Esophagus squamous epithelium (tissue), 4 donors: ENCODE data around the gene IDH3B.

Experiments
- POLR2A ChIP-seq, 4 donors: fragments of 450-650 bp; IDR thresholded peaks; one replicate each; pipeline ENCODE4 v1.6.1; 2017; ENCODE audit warnings: antibody characterized with exemption in 4 of 4, mild to moderate bottlenecking in 4 of 4, moderate library complexity in 3 of 4
- TF ChIP-seq, protein P1 (sequence below), 6 experiments: fragments of 450-650 bp in 4 of 6; fragments of 200-600 bp in 2 of 6; sonication (generic) in 2 of 6; IDR thresholded peaks; one replicate each; pipeline ENCODE4 v1.5.1; 2016 to 2019; ENCODE audit warnings: antibody characterized with exemption in 6 of 6, mild to moderate bottlenecking in 4 of 6, moderate library complexity in 4 of 6

DNA sequence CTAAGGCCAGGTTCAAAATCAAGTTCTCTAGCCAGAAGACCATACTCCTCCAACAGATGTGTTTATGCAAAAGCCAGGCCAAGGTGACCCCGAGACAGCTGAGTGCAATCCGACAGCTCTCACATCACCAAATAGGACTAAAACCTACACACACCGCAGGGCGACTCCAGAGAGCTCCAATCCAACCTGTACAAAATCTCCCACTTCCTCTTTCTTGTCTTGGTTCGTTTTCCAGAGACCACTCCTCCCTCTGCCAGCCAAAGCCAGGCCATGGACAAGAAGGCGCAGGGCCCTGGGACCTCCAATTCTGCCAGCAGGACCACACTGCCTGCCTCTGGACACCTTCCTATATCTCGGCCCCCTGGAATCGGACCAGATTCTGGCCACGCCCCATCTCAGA is 23.1 kb downstream of the IDH3B start:
- TF ChIP-seq, protein P1, sequence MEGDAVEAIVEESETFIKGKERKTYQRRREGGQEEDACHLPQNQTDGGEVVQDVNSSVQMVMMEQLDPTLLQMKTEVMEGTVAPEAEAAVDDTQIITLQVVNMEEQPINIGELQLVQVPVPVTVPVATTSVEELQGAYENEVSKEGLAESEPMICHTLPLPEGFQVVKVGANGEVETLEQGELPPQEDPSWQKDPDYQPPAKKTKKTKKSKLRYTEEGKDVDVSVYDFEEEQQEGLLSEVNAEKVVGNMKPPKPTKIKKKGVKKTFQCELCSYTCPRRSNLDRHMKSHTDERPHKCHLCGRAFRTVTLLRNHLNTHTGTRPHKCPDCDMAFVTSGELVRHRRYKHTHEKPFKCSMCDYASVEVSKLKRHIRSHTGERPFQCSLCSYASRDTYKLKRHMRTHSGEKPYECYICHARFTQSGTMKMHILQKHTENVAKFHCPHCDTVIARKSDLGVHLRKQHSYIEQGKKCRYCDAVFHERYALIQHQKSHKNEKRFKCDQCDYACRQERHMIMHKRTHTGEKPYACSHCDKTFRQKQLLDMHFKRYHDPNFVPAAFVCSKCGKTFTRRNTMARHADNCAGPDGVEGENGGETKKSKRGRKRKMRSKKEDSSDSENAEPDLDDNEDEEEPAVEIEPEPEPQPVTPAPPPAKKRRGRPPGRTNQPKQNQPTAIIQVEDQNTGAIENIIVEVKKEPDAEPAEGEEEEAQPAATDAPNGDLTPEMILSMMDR (IDR thresholded peaks at IDR 0.05): no peak
- TF ChIP-seq POLR2A (IDR thresholded peaks at IDR 0.05): no peak
